A172 (cell line): ENCODE results near the gene STAT6. TPM values are rescaled to one million over a fixed set of nuclear protein-coding genes. Genes with fewer than 3 reads are reported as not detected.

Experiments used
- DNase-seq: peaks from one replicate; pipeline ENCODE4 v3.0.0-alpha.2; 2015; ENCODE audit warnings: low spot score
- total RNA-seq: library from RNA; depleted of rRNA; stranded (reverse); fragments of >200 nt; shearing (Covaris generic); gene quantifications from 2 replicates; pipeline ENCODE4 v1.2.3, GENCODE V29; 2014; rRNA removed

STAT6 gene
- total RNA-seq, 1 experiment from 2014 or later = 18.4 TPM

GRCh38 chr12:57051011-57051410 lies 60.2 kb downstream of the STAT6 start:
- DNase-seq = no peak

GRCh38 chr12:57049890-57050289 lies 61.3 kb downstream of the STAT6 start, which contains the start of gene MYO1A:
TSS of gene MYO1A (minus strand) at chr12:57050129. CDS start at chr12:57048323, 1,806 bp downstream.
- peak; percentile 35 for DNase-seq

- DNase-seq = no peak
Observed at GRCh38 chr12:57049119-57049446, 62.1 kb downstream of the STAT6 start.

- DNase-seq = no peak
Observed at GRCh38 chr12:57048423-57049118, 62.6 kb downstream of the STAT6 start.

- DNase-seq = peak; percentile 58
Observed at GRCh38 chr12:57047981-57048380, 63.2 kb downstream of the STAT6 start.

- DNase-seq = no peak
Observed at GRCh38 chr12:57046947-57047890, 63.9 kb downstream of the STAT6 start.

- no peak for DNase-seq
Observed at GRCh38 chr12:57046086-57046791, 64.9 kb downstream of the STAT6 start.

Other genes with a start within 250 kb of the STAT6 start
- gene SDR9C7, start 177.0 kb downstream of the STAT6 start, total RNA-seq = 0.12 TPM in 1 of 2 replicates, not detected in the other
- not detected in 2 replicates for gene RDH16, start 153.8 kb downstream of the STAT6 start, total RNA-seq
- 3.7 and 4.7 TPM in 2 replicates for gene ZBTB39, start 104.8 kb downstream of the STAT6 start, total RNA-seq
- gene TAC3, start 94.8 kb downstream of the STAT6 start, total RNA-seq = not detected in 2 replicates
- not detected in 2 replicates for gene MYO1A, start 61.2 kb downstream of the STAT6 start, total RNA-seq
- 26.3 and 28.0 TPM in 2 replicates for gene NEMP1, start 32.6 kb downstream of the STAT6 start, total RNA-seq
- gene NAB2, start 22.2 kb downstream of the STAT6 start, total RNA-seq = 18.9 and 22.4 TPM in 2 replicates
- 34.1 and 35.5 TPM in 2 replicates for gene LRP1, start 17.1 kb upstream of the STAT6 start, total RNA-seq
- gene LRP1-AS, start 36.3 kb upstream of the STAT6 start, total RNA-seq = not detected in 2 replicates
- 5.3 and 5.8 TPM in 2 replicates for gene NXPH4, start 105.4 kb upstream of the STAT6 start, total RNA-seq
- gene SHMT2, start 118.3 kb upstream of the STAT6 start, total RNA-seq = 208 and 223 TPM in 2 replicates
- 0.59 and 0.89 TPM in 2 replicates for gene STAC3, start 139.8 kb upstream of the STAT6 start, total RNA-seq